ENCODE measurements around the gene KLRF1. TPM values are rescaled to one million over a fixed set of nuclear protein-coding genes. Genes with fewer than 3 reads are reported as not detected.

The KLRF1 gene
- total and polyA plus RNA-seq, 2 experiments from 2014 or later: not detected

DNA sequence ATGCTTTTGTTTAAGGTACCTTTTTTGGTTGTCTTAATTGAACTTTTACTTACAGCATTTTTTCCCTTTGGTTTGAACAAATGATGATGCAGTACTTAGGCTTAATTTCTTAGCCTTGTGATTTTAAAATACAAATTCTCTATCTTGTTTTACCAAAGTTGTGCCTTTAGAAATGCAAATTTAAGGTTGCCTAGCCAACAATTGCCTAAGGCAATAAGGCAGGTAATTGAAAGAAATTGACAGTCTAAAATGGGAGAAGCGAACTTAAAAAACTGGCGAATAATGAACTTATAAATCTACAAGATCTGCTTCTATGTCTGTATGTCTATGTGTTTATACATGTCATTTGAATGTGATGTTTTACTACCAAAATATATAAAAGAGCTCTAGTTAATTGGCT, 43.0 kb upstream of the KLRF1 start:
- peaks cover 4% of the 10 kb centered on the region; the same call in 1 of the 2 replicates for H3K4me1 ChIP-seq (ENCODE audit: insufficient read depth)
- no peak overlapping the region for H3K9ac ChIP-seq
- H3K9me2 ChIP-seq (ENCODE audit: insufficient read depth): no peaks in the 10 kb centered on the region
- no peak for TF ChIP-seq EZH2 (IDR thresholded peaks at IDR 0.05; ENCODE audit: insufficient read depth, poor library complexity, severe bottlenecking)
- TF ChIP-seq EZH2phosphoT487 (IDR thresholded peaks at IDR 0.05; ENCODE audit: insufficient read depth, low read depth): no peak
- H3K4me2 ChIP-seq (ENCODE audit: unreplicated experiment): no peak overlapping the region
- no peak for DNase-seq
- no peak overlapping the region for H3K27ac ChIP-seq
- peaks cover 35% of the 10 kb centered on the region for H3K27me3 ChIP-seq (replicated peaks; ENCODE audit: insufficient read depth)
- no peak overlapping the region for H2AFZ ChIP-seq
- WGBS, 2 experiments (ENCODE audit: low coverage in 1 of 2, low lambda C conversion rate in 2 of 2, missing lambda C conversion rate in 2 of 2): 54 to 68% methylated on average over 2 of the region's 2 CpGs
- H3K79me2 ChIP-seq (ENCODE audit: insufficient read depth): no peaks in the 10 kb centered on the region
- in situ Hi-C loops (cut with MboI): no loop called here
- H4K20me1 ChIP-seq (ENCODE audit: insufficient read depth): no peaks in the 10 kb centered on the region
- H3K4me3 ChIP-seq: no peak overlapping the region
- no peaks in the 10 kb centered on the region for H3F3A ChIP-seq (ENCODE audit: insufficient read depth)
- no peaks in the 10 kb centered on the region for H3K36me3 ChIP-seq (ENCODE audit: low read depth)
- no peaks in the 10 kb centered on the region for H3K9me3 ChIP-seq (ENCODE audit: low read depth)

DNA sequence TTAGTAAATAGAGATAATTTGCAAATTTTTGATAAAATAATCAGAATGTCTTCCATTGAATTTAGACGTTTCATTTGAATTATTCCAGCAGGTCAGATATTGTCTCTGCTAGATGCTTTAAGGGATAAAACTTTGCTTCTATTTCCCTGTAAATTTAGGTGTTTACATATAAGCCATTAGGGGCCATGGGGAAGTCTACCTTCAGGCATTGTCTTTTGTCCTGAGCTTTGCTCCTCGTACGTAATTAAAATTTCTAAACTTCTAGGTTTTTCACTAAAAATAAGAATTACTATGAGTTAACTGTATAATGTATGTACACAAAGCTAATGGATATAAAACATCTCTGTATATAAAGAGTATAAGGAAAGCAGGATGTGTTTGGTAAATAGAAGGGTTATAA, 42.5 kb upstream of the KLRF1 start:
- WGBS, 2 experiments (ENCODE audit: low coverage in 1 of 2, low lambda C conversion rate in 2 of 2, missing lambda C conversion rate in 2 of 2): 83 to 85% methylated on average over 3 of the region's 3 CpGs

GRCh38 chr12:9786726-9787717, 40.3 kb upstream of the KLRF1 start:
- Histone ChIP-seq H3K4me3 (no peak overlapping the region), H3K9me2 (ENCODE audit: insufficient read depth) (no peaks in the 10 kb centered on the region), H4K20me1 (ENCODE audit: insufficient read depth) (no peaks in the 10 kb centered on the region), H3K79me2 (ENCODE audit: insufficient read depth) (no peaks in the 10 kb centered on the region), H3K36me3 (ENCODE audit: low read depth) (no peaks in the 10 kb centered on the region), H3K27me3 (replicated peaks; ENCODE audit: insufficient read depth) (peaks cover 21% of the 10 kb centered on the region; the same call in 1 of the 2 replicates), H2AFZ (no peak overlapping the region), H3K4me1 (ENCODE audit: insufficient read depth) (peaks cover 4% of the 10 kb centered on the region; the same call in 1 of the 2 replicates), H3F3A (ENCODE audit: insufficient read depth) (no peaks in the 10 kb centered on the region), H3K4me2 (ENCODE audit: unreplicated experiment) (no peak overlapping the region), H3K9ac (no peak overlapping the region), H3K9me3 (ENCODE audit: low read depth) (no peaks in the 10 kb centered on the region), H3K27ac (no peak overlapping the region)
- 62 to 64% methylated on average over 5 to 6 of the region's 6 CpGs for WGBS, 2 experiments (ENCODE audit: low coverage in 1 of 2, low lambda C conversion rate in 2 of 2, missing lambda C conversion rate in 2 of 2)
- in situ Hi-C loops (cut with MboI): no loop called here
- TF ChIP-seq EZH2phosphoT487 (IDR thresholded peaks at IDR 0.05; ENCODE audit: insufficient read depth, low read depth): no peak
- peak; percentile 33 for DNase-seq

More for the DNA sequence above, 42.5 kb upstream of the KLRF1 start:
- no peaks in the 10 kb centered on the region for H4K20me1 ChIP-seq (ENCODE audit: insufficient read depth)
- no peak for TF ChIP-seq EZH2phosphoT487 (IDR thresholded peaks at IDR 0.05; ENCODE audit: insufficient read depth, low read depth)
- TF ChIP-seq EZH2 (IDR thresholded peaks at IDR 0.05; ENCODE audit: insufficient read depth, poor library complexity, severe bottlenecking): no peak
- peaks cover 4% of the 10 kb centered on the region; the same call in 1 of the 2 replicates for H3K4me1 ChIP-seq (ENCODE audit: insufficient read depth)
- no peak for DNase-seq
- H3K27ac ChIP-seq: no peak overlapping the region
- no peaks in the 10 kb centered on the region for H3K79me2 ChIP-seq (ENCODE audit: insufficient read depth)
- H3K9me2 ChIP-seq (ENCODE audit: insufficient read depth): no peaks in the 10 kb centered on the region
- no peak overlapping the region for H3K4me3 ChIP-seq
- no peak overlapping the region for H2AFZ ChIP-seq
- in situ Hi-C loops (cut with MboI): no loop called here
- no peak overlapping the region for H3K4me2 ChIP-seq (ENCODE audit: unreplicated experiment)
- no peaks in the 10 kb centered on the region for H3K36me3 ChIP-seq (ENCODE audit: low read depth)
- H3F3A ChIP-seq (ENCODE audit: insufficient read depth): no peaks in the 10 kb centered on the region
- peaks cover 30% of the 10 kb centered on the region for H3K27me3 ChIP-seq (replicated peaks; ENCODE audit: insufficient read depth)
- H3K9ac ChIP-seq: no peak overlapping the region
- no peaks in the 10 kb centered on the region for H3K9me3 ChIP-seq (ENCODE audit: low read depth)

- H3K27ac ChIP-seq: no peak overlapping the region
- H2AFZ ChIP-seq: no peak overlapping the region
- in situ Hi-C loops (cut with MboI): no loop called here
- TF ChIP-seq EZH2phosphoT487 (IDR thresholded peaks at IDR 0.05; ENCODE audit: insufficient read depth, low read depth): no peak
- TF ChIP-seq EZH2 (IDR thresholded peaks at IDR 0.05; ENCODE audit: insufficient read depth, poor library complexity, severe bottlenecking): no peak
- no peaks in the 10 kb centered on the region for H3K36me3 ChIP-seq (ENCODE audit: low read depth)
- H3K9me3 ChIP-seq (ENCODE audit: low read depth): no peaks in the 10 kb centered on the region
- no peaks in the 10 kb centered on the region for H3K9me2 ChIP-seq (ENCODE audit: insufficient read depth)
- no peak overlapping the region for H3K9ac ChIP-seq
- 53 to 62% methylated on average over 2 of the region's 2 CpGs for WGBS, 2 experiments (ENCODE audit: low coverage in 1 of 2, low lambda C conversion rate in 2 of 2, missing lambda C conversion rate in 2 of 2)
- no peak overlapping the region for H3K4me3 ChIP-seq
- H3K4me2 ChIP-seq (ENCODE audit: unreplicated experiment): peak overlapping the region; percentile 62
- 0 out of 2 replicates have a peak, but pooled peaks cover 4% of the 10 kb centered on the region for H3K27me3 ChIP-seq (replicated peaks; ENCODE audit: insufficient read depth)
- H3K79me2 ChIP-seq (ENCODE audit: insufficient read depth): no peaks in the 10 kb centered on the region
- H3F3A ChIP-seq (ENCODE audit: insufficient read depth): peaks cover 7% of the 10 kb centered on the region
- no peak for DNase-seq
- H4K20me1 ChIP-seq (ENCODE audit: insufficient read depth): no peaks in the 10 kb centered on the region
- H3K4me1 ChIP-seq (ENCODE audit: insufficient read depth): peaks cover 14% of the 10 kb centered on the region
Observed at GRCh38 chr12:9792185-9792900, 34.9 kb upstream of the KLRF1 start.

Measured in GM23248 (cell line).